Kidney glomerular epithelial cell (primary cell): ENCODE data around the gene FBXO9.

Experiments used
- DNase-seq: peaks from one replicate; lab custom pipeline; 2025; lab: John Stamatoyannopoulos, UW

FBXO9 gene

GRCh38 chr6:53065266-53066076, at the start of gene FBXO9:
Gene FBXO9, plus strand, starts transcription at chr6:53065404. Its CDS starts 386 bp downstream, at chr6:53065790.
- no peak for DNase-seq

GRCh38 chr6:53015486-53015885, 49.7 kb upstream of the FBXO9 start:
- DNase-seq, result no peak

- DNase-seq, result no peak
These were observed 46.8 kb upstream of the FBXO9 start for GRCh38 chr6:53018446-53018845.

DNA sequence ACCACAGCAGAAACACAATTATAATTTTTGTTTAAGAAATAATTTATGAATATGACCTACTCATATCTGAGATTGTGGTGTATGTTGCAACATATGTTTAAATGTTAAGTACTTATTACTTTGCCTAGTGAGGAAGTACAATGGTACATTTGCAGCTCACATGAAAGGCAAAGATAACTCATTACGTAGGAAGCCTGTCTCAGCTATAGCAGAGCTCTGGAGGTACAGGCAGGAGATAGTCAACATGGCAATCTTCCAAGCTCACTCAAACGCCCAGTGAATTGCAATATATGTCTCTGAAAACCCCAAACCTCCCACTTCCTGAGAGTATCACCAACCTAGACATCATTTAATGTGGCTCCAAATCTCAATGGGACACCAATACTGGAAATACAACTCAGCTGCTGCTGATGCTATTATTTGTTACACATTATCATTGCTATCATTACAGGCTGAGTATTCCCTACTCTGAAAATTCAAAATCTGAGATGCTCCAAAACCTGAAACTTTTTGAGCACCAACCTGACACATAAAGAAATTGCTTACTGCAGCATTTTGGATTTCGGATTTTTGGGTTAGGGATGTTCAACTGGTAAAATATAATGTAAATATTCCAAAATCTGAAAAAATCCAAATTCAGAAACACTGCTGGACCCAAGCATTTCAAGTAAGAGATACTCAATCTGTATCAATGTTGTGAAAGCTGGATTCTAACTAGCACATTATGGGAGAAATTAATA, 45.0 kb upstream of the FBXO9 start:
- no peak for DNase-seq

DNA sequence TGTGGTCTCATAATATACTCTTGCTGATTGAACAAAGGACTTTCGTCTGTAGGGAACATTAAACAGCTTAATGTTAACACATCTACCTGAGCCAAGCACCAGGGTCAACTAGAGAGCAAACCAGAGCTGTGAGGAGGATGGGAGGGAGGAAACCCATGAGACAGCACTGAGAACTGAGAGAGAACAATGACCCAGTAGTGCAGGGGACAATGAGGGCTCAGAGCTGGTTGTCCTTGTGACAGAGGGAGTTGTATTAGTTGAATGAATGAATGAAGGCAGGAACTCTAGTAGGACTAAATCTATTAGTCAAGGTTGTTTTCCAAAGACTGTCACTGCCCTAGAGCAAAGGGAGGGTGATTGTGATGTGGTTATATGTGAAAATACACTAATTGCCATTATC, 41.9 kb upstream of the FBXO9 start:
- DNase-seq, result no peak

DNA sequence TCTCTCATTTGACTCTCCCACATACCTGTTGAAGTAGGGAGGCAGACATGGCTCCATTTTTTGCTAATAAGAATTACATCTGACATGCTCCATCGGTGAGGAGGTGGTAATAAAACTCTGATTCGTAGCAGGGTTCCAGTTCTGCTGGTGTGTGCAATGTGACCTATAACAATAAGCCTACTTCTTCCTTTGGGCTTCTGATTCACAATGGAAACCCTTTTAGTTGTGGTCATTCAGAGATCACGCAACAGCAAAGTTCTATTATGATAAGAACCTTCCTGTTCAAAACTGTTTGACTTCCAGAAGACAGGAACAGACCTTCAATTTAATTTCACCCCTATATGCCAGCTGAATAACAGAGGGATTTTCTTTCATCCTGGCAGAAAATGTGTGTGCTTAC, 38.7 kb upstream of the FBXO9 start:
- DNase-seq, result no peak

DNA sequence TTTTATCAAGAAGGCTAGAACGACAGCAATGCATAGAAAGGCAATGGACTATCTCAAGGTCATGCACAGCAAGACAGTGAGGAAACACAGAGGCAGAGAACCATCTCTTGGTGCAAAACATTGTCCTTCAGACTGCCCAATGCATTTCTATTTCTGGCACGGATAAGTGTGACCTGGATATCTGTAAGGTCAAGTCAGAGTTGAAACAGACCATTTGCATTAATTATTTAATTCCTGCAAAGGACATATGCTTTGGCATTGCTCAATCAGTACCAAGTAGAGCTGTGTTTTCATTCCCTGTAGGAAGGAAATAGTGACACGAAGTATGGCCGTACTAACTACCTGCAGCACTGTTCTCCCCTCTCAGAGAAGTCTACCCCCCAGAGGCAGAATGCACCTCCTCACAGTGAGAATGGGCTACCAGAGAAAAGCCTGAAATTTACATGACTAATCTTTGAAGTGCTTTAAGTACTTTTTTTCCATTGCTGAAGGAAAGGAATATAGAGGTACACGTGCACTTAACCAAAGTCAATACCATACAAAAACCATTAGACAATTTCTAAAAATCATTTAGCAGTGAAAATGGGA, 38.0 kb upstream of the FBXO9 start:
- DNase-seq, result no peak

- no peak for DNase-seq
These were observed 36.7 kb upstream of the FBXO9 start for GRCh38 chr6:53028467-53028866.

- DNase-seq, result no peak
These were observed 35.9 kb upstream of the FBXO9 start for GRCh38 chr6:53029257-53029656.

DNA sequence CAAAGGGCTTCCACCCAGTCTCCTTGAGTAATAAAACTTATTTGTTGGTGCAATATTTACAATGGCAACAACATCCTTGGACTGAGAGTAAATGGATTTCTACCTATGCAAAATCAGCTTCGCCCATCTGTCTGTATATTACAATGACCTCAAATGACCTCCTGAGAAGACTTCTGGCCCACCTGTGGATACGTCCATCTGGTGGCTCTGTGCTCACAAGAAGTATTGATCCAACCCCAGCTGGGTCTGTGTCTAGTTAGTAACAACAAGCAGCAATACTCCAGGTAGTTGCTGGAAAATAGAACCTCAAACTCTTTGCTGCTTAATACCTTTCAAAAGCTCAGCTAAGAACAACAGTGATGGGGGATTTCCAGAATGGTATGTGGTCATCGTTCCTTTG, 35.4 kb upstream of the FBXO9 start:
- no peak for DNase-seq

DNA sequence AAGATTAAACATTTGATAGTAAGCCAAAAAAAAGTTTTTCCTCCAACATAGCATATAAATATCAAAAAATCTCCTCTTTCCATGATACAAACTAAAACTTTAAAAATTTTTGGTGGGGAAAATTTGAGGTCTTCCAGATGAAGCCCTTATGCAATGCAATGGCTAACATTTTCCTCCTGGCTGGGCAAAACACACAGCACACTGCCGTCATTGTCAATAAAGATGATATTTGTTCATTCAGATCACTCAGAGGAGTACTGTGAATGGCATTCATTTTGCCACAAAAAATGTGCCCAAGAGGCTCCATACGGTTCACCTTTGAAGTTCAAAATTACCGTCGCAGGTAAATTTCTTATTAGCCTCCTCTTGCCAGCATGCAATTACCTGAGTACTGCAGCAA, 33.9 kb upstream of the FBXO9 start:
- DNase-seq, result no peak

DNA sequence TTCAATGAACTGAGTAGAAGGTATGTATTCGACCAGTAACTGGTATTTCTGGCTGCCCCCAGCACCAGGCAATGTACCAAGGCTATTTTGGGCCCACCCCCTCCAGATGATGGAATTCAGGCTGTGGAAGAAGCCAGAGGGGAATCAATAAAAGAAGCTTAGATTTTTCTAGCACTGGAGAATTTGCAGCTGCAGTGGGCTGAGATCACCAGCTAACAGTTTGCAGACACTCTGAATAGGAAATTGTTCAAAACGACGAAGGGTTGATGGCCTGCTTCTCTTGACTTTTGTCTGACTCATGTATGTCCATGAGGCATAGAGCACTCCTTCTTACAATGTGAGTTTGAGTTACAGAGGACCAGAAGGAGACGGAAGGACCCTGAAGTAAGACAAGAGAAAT, 32.4 kb upstream of the FBXO9 start:
- no peak for DNase-seq

GRCh38 chr6:53033764-53034163, 31.4 kb upstream of the FBXO9 start:
- DNase-seq, result peak; percentile 62

GRCh38 chr6:53035549-53036213, 29.5 kb upstream of the FBXO9 start:
- DNase-seq, result no peak

DNA sequence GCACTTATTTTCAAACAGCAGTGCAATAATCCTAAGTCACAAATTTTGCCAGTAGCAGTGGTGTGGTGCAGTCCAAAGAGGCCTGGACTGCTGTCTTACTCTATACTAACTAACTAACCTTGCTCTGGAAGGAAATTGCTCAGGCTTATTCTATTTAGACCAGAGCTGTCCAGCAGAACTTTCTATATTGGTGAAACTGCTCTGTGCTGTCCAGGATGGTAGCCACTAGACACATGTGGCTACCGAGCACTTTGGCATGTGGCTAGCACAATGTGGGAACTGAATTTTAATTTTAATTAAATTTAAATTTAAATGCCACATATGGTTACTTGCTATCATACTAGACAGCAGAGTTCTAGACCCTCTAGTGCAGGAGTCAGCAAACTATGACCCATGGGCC, 27.1 kb upstream of the FBXO9 start:
- DNase-seq, result no peak

DNA sequence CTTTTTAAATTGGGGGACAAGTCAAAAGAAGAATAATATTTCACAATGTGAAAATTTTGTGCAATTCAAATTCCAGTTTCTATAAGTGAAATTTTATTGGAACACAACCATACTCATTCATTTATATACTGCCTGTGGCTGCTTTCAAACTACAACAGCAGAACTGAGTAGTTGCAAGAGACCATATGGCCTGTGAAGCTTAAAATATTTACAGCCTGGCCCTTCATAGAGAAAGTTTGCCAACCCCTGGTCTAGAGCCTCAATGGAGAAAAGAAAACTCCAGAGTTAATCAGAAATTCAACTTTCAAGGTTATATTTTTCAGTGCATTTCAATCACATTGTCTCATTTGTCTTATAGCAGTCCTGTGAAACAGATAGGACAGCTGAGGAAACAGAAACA, 26.6 kb upstream of the FBXO9 start:
- DNase-seq, result no peak

- no peak for DNase-seq
These were observed 23.8 kb upstream of the FBXO9 start for GRCh38 chr6:53041356-53041755.

- peak; percentile 78 for DNase-seq
These were observed 23.1 kb upstream of the FBXO9 start for GRCh38 chr6:53042112-53042511.

GRCh38 chr6:53043581-53043980, 21.6 kb upstream of the FBXO9 start:
- peak; percentile 33 for DNase-seq

DNA sequence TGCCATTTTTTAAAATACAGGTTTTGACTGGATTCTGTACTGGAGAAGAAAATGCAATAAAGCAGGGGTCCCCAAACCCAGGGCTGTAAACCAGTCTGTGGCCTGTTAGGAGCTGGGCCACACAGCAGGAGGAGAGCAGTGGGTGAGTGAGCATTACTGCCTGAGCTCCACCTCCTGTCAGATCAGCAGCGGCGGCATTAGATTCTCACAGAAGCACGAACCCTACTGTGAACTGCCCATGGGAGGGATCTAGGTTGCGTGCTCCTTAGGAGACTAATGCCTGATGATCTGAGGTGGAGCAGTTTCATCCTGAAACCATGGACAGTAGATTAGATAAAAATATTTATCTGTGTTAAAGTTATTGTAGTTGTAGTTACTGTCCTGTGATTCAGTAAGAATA, 21.1 kb upstream of the FBXO9 start:
- DNase-seq, result peak; percentile 49

- no peak for DNase-seq
These were observed 20.6 kb upstream of the FBXO9 start for GRCh38 chr6:53044572-53044971.

GRCh38 chr6:53045891-53046673, 19.1 kb upstream of the FBXO9 start:
- DNase-seq, result no peak
